ENCODE measurements around the gene NRG4.

The NRG4 gene

GRCh38 chr15:75955720-75956119 lies 56.5 kb downstream of the NRG4 start:
- DNase-seq (ENCODE audit: extremely low read depth, insufficient read length): no peak
- TF ChIP-seq CTCF (IDR thresholded peaks at IDR 0.05; ENCODE audit: insufficient read depth, low read length, poor library complexity, severe bottlenecking): no peak
- Histone ChIP-seq H3K4me3 (replicated peaks; ENCODE audit: low read depth, low read length) (no peak overlapping the region), H3K36me3 (ENCODE audit: control insufficient read depth, insufficient read depth, low read length) (no peaks in the 10 kb centered on the region), H3K27me3 (replicated peaks; ENCODE audit: control insufficient read depth, insufficient read depth, low read length) (no peaks in the 10 kb centered on the region)

- no peak for DNase-seq (ENCODE audit: extremely low read depth, insufficient read length)
- H3K27me3 ChIP-seq (replicated peaks; ENCODE audit: control insufficient read depth, insufficient read depth, low read length): no peaks in the 10 kb centered on the region
- H3K36me3 ChIP-seq (ENCODE audit: control insufficient read depth, insufficient read depth, low read length): no peaks in the 10 kb centered on the region
- no peak overlapping the region for H3K4me3 ChIP-seq (replicated peaks; ENCODE audit: low read depth, low read length)
- no peak for TF ChIP-seq CTCF (IDR thresholded peaks at IDR 0.05; ENCODE audit: insufficient read depth, low read length, poor library complexity, severe bottlenecking)
These were observed 59.7 kb downstream of the NRG4 start for GRCh38 chr15:75952525-75952924.

- DNase-seq (ENCODE audit: extremely low read depth, insufficient read length): no peak
- Histone ChIP-seq H3K27me3 (replicated peaks; ENCODE audit: control insufficient read depth, insufficient read depth, low read length) (no peaks in the 10 kb centered on the region), H3K4me3 (replicated peaks; ENCODE audit: low read depth, low read length) (no peak overlapping the region), H3K36me3 (ENCODE audit: control insufficient read depth, insufficient read depth, low read length) (no peaks in the 10 kb centered on the region)
- TF ChIP-seq CTCF (IDR thresholded peaks at IDR 0.05; ENCODE audit: insufficient read depth, low read length, poor library complexity, severe bottlenecking): no peak
These were observed 63.4 kb downstream of the NRG4 start for GRCh38 chr15:75948761-75949296.

GRCh38 chr15:75947092-75947491 lies 65.1 kb downstream of the NRG4 start:
- no peak for TF ChIP-seq CTCF (IDR thresholded peaks at IDR 0.05; ENCODE audit: insufficient read depth, low read length, poor library complexity, severe bottlenecking)
- no peaks in the 10 kb centered on the region for H3K27me3 ChIP-seq (replicated peaks; ENCODE audit: control insufficient read depth, insufficient read depth, low read length)
- DNase-seq (ENCODE audit: extremely low read depth, insufficient read length): no peak
- no peak overlapping the region for H3K4me3 ChIP-seq (replicated peaks; ENCODE audit: low read depth, low read length)
- H3K36me3 ChIP-seq (ENCODE audit: control insufficient read depth, insufficient read depth, low read length): no peaks in the 10 kb centered on the region

- TF ChIP-seq CTCF (IDR thresholded peaks at IDR 0.05; ENCODE audit: insufficient read depth, low read length, poor library complexity, severe bottlenecking): no peak
- H3K4me3 ChIP-seq (replicated peaks; ENCODE audit: low read depth, low read length): no peak overlapping the region
- H3K27me3 ChIP-seq (replicated peaks; ENCODE audit: control insufficient read depth, insufficient read depth, low read length): no peaks in the 10 kb centered on the region
- no peaks in the 10 kb centered on the region for H3K36me3 ChIP-seq (ENCODE audit: control insufficient read depth, insufficient read depth, low read length)
- no peak for DNase-seq (ENCODE audit: extremely low read depth, insufficient read length)
These were observed 66.3 kb downstream of the NRG4 start for GRCh38 chr15:75945953-75946352.

GRCh38 chr15:75943713-75944215 lies 68.5 kb downstream of the NRG4 start:
- Histone ChIP-seq H3K27me3 (replicated peaks; ENCODE audit: control insufficient read depth, insufficient read depth, low read length) (no peaks in the 10 kb centered on the region), H3K4me3 (replicated peaks; ENCODE audit: low read depth, low read length) (no peak overlapping the region), H3K36me3 (ENCODE audit: control insufficient read depth, insufficient read depth, low read length) (no peaks in the 10 kb centered on the region; the same call in 1 of the 2 replicates)
- no peak for DNase-seq (ENCODE audit: extremely low read depth, insufficient read length)
- no peak for TF ChIP-seq CTCF (IDR thresholded peaks at IDR 0.05; ENCODE audit: insufficient read depth, low read length, poor library complexity, severe bottlenecking)
